Astrocyte of the spinal cord (primary cell): ENCODE results near the gene KCNT2.

Experiments used
- DNase-seq: peaks from one replicate; pipeline ENCODE4 v3.0.0; 2011; ENCODE audit warnings: low read depth, low spot score
- H3K4me3 ChIP-seq: 2 replicates; pipeline ENCODE4 v1.5.1; 2011; ENCODE audit warnings: low read depth, mild to moderate bottlenecking, low read length, moderate library complexity
- CTCF ChIP-seq: IDR thresholded peaks from 2 replicates; pipeline ENCODE4 v1.5.1; 2012; ENCODE audit warnings: low read depth, mild to moderate bottlenecking, low read length, inconsistent platforms
- in situ Hi-C: cut with HindIII; loops from 2 replicates; pipeline ENCODE4 v1.10.0; 2017; ENCODE audit warnings: low sequenced_read_pairs

KCNT2 gene

GRCh38 chr1:196319301-196319700 is 288.9 kb downstream of the KCNT2 start:
- no peak overlapping the region for H3K4me3 ChIP-seq
- no peak for TF ChIP-seq CTCF
- in situ Hi-C loops, result no loop called here
- no peak for DNase-seq

GRCh38 chr1:196317535-196318522 is 290.4 kb downstream of the KCNT2 start:
- DNase-seq, result peak; percentile 48
- in situ Hi-C loops, result no loop called here
- H3K4me3 ChIP-seq, result no peak overlapping the region
- TF ChIP-seq CTCF, result peak; percentile 86

DNA sequence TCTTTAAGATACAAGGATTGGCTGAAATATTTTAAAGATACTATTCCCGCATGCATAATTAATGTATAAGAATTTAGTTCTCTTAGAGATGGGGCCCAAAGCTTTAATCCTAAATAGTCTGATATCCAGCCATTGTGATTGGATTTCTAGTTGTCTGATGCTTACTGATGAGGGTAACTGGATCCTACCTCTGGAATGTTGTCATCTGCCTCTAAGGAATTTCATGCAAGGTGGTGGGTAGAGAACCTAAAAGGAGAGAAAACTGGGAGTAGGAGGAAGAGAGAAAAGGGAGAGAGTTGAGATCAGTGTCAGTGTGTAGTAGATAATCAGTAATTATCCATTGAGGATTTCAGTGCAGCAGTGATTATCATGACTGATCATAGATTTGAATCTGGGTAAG is 295.5 kb downstream of the KCNT2 start:
- no peak overlapping the region for H3K4me3 ChIP-seq
- no peak for TF ChIP-seq CTCF
- no peak for DNase-seq
- in situ Hi-C loops, result no loop called here

GRCh38 chr1:196309386-196309785 is 298.9 kb downstream of the KCNT2 start:
- no peak overlapping the region for H3K4me3 ChIP-seq
- in situ Hi-C loops, result no loop called here
- DNase-seq, result peak; percentile 59
- peak; percentile 12 for TF ChIP-seq CTCF

- no peak for DNase-seq
- TF ChIP-seq CTCF, result no peak
- no peak overlapping the region for H3K4me3 ChIP-seq
- in situ Hi-C loops, result no loop called here
Measured at GRCh38 chr1:196308176-196308575, 300.1 kb downstream of the KCNT2 start.

DNA sequence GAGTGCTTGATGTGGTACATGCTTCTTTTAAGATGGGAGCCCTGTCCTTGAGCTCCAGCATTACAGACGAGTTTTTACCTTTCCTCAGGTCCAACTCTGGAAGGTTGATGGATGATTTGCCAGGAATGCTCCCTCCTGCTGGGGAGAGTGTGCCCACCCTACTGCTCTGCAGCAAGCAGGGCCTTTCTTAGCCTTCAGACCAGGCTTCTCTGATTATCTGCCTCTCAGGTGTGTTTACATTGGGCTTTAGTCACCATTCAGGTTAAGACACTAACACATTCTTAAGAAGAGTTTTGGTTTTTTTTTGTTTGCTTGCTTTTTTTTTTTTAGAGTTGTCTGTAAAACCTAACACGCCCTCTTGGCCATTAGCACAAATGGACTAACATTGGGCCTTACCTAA is 301.8 kb downstream of the KCNT2 start:
- no peak for DNase-seq

More for the DNA sequence above, 301.8 kb downstream of the KCNT2 start:
- in situ Hi-C loops, result no loop called here
- H3K4me3 ChIP-seq, result no peak overlapping the region
- no peak for TF ChIP-seq CTCF
